CD8-positive, alpha-beta memory T cell (primary cell): Measurements from ENCODE around the gene ITGB3. TPM values are rescaled to one million over a fixed set of nuclear protein-coding genes. Genes with fewer than 3 reads are reported as not detected.

Source experiments
- CTCF ChIA-PET: fragments of 350-600 bp; sonication (Branson Sonifier 250); formaldehyde crosslinking; loops from one replicate; lab custom pipeline; 2021; ENCODE audit warnings: antibody characterized with exemption; lab: Charles Lee
- POLR2A ChIA-PET: fragments of 350-600 bp; sonication (Branson Sonifier 250); formaldehyde crosslinking; loops from one replicate; lab custom pipeline; 2021; ENCODE audit warnings: antibody characterized with exemption; lab: Charles Lee
- DNase-seq, 5 donors: peaks; one replicate each; pipeline versions ENCODE4 v3.0.0 to v3.0.0-alpha.2; 2020 to 2022; ENCODE audit warnings: mixed read lengths in 1 of 5
- H3K27ac ChIP-seq: one replicate; pipeline ENCODE4 v1.7.0; 2013; ENCODE audit warnings: low read depth, mild to moderate bottlenecking, low read length, moderate library complexity
- H3K27me3 ChIP-seq: 2 replicates; pipeline ENCODE4 v1.7.0; 2013; ENCODE audit warnings: low read length, mild to moderate bottlenecking; ENCODE audit not compliant: insufficient read depth, poor library complexity, severe bottlenecking
- H3K36me3 ChIP-seq: 2 replicates; pipeline ENCODE4 v1.7.0; 2013; ENCODE audit warnings: mild to moderate bottlenecking, low read length, moderate library complexity; ENCODE audit not compliant: insufficient read depth
- H3K4me1 ChIP-seq: 2 replicates; pipeline ENCODE4 v1.7.0; 2013; ENCODE audit warnings: mild to moderate bottlenecking, low read length, moderate library complexity; ENCODE audit not compliant: insufficient read depth
- H3K4me3 ChIP-seq: 2 replicates; pipeline ENCODE4 v1.7.0; 2013; ENCODE audit warnings: mild to moderate bottlenecking, low read length
- H3K9me3 ChIP-seq: 2 replicates; pipeline ENCODE4 v1.7.0; 2013; ENCODE audit warnings: mild to moderate bottlenecking, low read length
- H3K27ac Mint-ChIP-seq, 8 donors: one replicate each; pipeline ENCODE4 v1.8.0; 2020 to 2021; ENCODE audit warnings: mixed read lengths in 8 of 8, mild to moderate bottlenecking in 6 of 8, inconsistent platforms in 3 of 8, moderate library complexity in 3 of 8
- H3K27me3 Mint-ChIP-seq, 2 donors: one replicate each; pipeline ENCODE4 v1.8.0; 2020 to 2021; ENCODE audit warnings: mixed read lengths in 2 of 2, mild to moderate bottlenecking in 1 of 2, moderate library complexity in 1 of 2
- H3K36me3 Mint-ChIP-seq, 3 donors: one replicate each; pipeline ENCODE4 v1.8.0; 2020 to 2021; ENCODE audit warnings: mixed read lengths in 3 of 3, inconsistent platforms in 1 of 3, mild to moderate bottlenecking in 1 of 3
- H3K4me1 Mint-ChIP-seq, 3 donors: one replicate each; pipeline ENCODE4 v1.8.0; 2020 to 2021; ENCODE audit warnings: mixed read lengths in 3 of 3, inconsistent platforms in 1 of 3, mild to moderate bottlenecking in 1 of 3
- H3K4me3 Mint-ChIP-seq, 7 donors: one replicate each; pipeline ENCODE4 v1.8.0; 2020 to 2021; ENCODE audit warnings: mixed read lengths in 7 of 7, mild to moderate bottlenecking in 6 of 7, moderate library complexity in 4 of 7, inconsistent platforms in 2 of 7
- H3K9me3 Mint-ChIP-seq, 5 donors: one replicate each; pipeline ENCODE4 v1.8.0; 2020 to 2022; ENCODE audit warnings: mixed read lengths in 5 of 5, mild to moderate bottlenecking in 3 of 5, moderate library complexity in 2 of 5, inconsistent platforms in 1 of 5
- polyA plus RNA-seq: library from polyadenylated mRNA; unstranded; fragments of 300-500 nt; fragmentation: Illumina TruSeq; gene quantifications from one replicate; pipeline ENCODE4 v1.2.3, GENCODE V29; 2021
- total RNA-seq, 2 experiments: library from RNA; stranded (reverse); gene quantifications; one replicate each; pipeline ENCODE4 v1.2.3, GENCODE V29; 2021

Gene ITGB3
- total and polyA plus RNA-seq, 3 experiments from 2014 or later: 0.07 to 0.13 TPM; not detected in 1

- no peaks in the 10 kb centered on the region for H3K27me3 ChIP-seq
- DNase-seq: no peak
- H3K36me3 ChIP-seq: no peaks in the 10 kb centered on the region
- ChIA-PET CTCF (interaction anchor here (0.6 kb wide), 1 partner anchor 9 kb away, joined by 3 read pairs; no protein-coding TSS in a partner anchor), POLR2A (no interaction called here)
- H3K9me3 Mint-ChIP-seq: peaks cover 1 to 16% (median 4%) of the 10 kb centered on the region in 5 donors
- no peak overlapping the region for H3K27ac Mint-ChIP-seq
- no peak overlapping the region for H3K27ac ChIP-seq
- peaks cover 0 to 5% (median 0%) of the 10 kb centered on the region in 3 donors for H3K4me1 Mint-ChIP-seq
- peaks cover 6 to 8% of the 10 kb centered on the region in 2 donors for H3K27me3 Mint-ChIP-seq
- peaks cover 0 to 3% (median 0%) of the 10 kb centered on the region in 3 donors for H3K36me3 Mint-ChIP-seq
- no peaks in the 10 kb centered on the region for H3K9me3 ChIP-seq
- no peak overlapping the region for H3K4me3 ChIP-seq
- H3K4me1 ChIP-seq: no peaks in the 10 kb centered on the region
- H3K4me3 Mint-ChIP-seq: no peak overlapping the region
These were observed 45.7 kb downstream of the ITGB3 start for GRCh38 chr17:47299239-47299910.

GRCh38 chr17:47300718-47301117 is 47.1 kb downstream of the ITGB3 start:
- H3K27ac ChIP-seq: no peak overlapping the region
- H3K4me1 ChIP-seq: peaks cover 9% of the 10 kb centered on the region
- no peak overlapping the region for H3K4me3 Mint-ChIP-seq
- no peaks in the 10 kb centered on the region for H3K27me3 ChIP-seq
- no peak for DNase-seq
- peaks cover 1 to 16% (median 4%) of the 10 kb centered on the region in 5 donors for H3K9me3 Mint-ChIP-seq
- peaks cover 0 to 3% (median 0%) of the 10 kb centered on the region in 3 donors for H3K36me3 Mint-ChIP-seq
- H3K4me1 Mint-ChIP-seq: peaks cover 8 to 13% (median 9%) of the 10 kb centered on the region in 3 donors
- ChIA-PET POLR2A (no interaction called here), CTCF (no interaction called here)
- H3K36me3 ChIP-seq: no peaks in the 10 kb centered on the region
- no peak overlapping the region for H3K27ac Mint-ChIP-seq
- H3K4me3 ChIP-seq: no peak overlapping the region
- peaks cover 0 to 7% of the 10 kb centered on the region in 2 donors for H3K27me3 Mint-ChIP-seq
- no peaks in the 10 kb centered on the region for H3K9me3 ChIP-seq

DNA sequence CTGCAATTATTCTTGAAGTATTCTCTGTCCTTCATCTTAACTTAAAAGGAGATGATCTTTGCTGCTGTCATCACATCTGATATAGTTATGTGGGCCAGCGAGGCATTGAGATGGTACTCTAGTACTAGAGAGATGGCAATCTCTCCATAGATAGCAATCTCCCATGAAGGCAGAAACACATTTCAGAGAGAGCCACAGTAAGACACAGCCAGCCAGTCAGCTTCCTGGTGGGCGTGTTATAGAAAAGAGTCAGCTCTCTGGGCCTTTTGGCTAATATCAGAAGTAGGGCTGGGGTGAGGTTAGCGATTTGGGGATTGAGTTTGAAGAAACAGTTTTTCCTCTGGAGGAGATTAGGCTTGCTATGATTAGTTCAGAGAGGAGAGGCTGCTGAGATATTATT is 47.5 kb downstream of the ITGB3 start:
- no peaks in the 10 kb centered on the region for H3K9me3 ChIP-seq
- H3K36me3 Mint-ChIP-seq: peaks cover 0 to 3% (median 0%) of the 10 kb centered on the region in 3 donors
- peak overlapping the region in 2 of 8 donors; percentile 4 to 34 for H3K27ac Mint-ChIP-seq
- no peak for DNase-seq
- peaks cover 13% of the 10 kb centered on the region for H3K4me1 ChIP-seq
- H3K36me3 ChIP-seq: no peaks in the 10 kb centered on the region
- no peaks in the 10 kb centered on the region for H3K27me3 ChIP-seq
- H3K27me3 Mint-ChIP-seq: peaks cover 0 to 5% of the 10 kb centered on the region in 2 donors
- H3K4me3 ChIP-seq: no peak overlapping the region
- H3K4me1 Mint-ChIP-seq: peaks cover 9 to 18% (median 13%) of the 10 kb centered on the region in 3 donors
- POLR2A ChIA-PET: no interaction called here
- CTCF ChIA-PET: no interaction called here
- no peak overlapping the region for H3K4me3 Mint-ChIP-seq
- no peak overlapping the region for H3K27ac ChIP-seq
- H3K9me3 Mint-ChIP-seq: peaks cover 1 to 16% (median 4%) of the 10 kb centered on the region in 5 donors

- Mint-ChIP-seq H3K4me1 (peaks cover 10 to 20% (median 15%) of the 10 kb centered on the region in 3 donors), H3K27ac (no peak overlapping the region), H3K9me3 (peaks cover 1 to 16% (median 4%) of the 10 kb centered on the region in 5 donors), H3K27me3 (peaks cover 0 to 5% of the 10 kb centered on the region in 2 donors), H3K36me3 (peaks cover 0 to 3% (median 0%) of the 10 kb centered on the region in 3 donors), H3K4me3 (no peak overlapping the region)
- Histone ChIP-seq H3K36me3 (no peaks in the 10 kb centered on the region), H3K4me3 (no peak overlapping the region), H3K27ac (no peak overlapping the region), H3K4me1 (peaks cover 13% of the 10 kb centered on the region), H3K27me3 (no peaks in the 10 kb centered on the region), H3K9me3 (no peaks in the 10 kb centered on the region)
- ChIA-PET CTCF (no interaction called here), POLR2A (no interaction called here)
- DNase-seq: no peak
These were observed 48.2 kb downstream of the ITGB3 start for GRCh38 chr17:47301831-47302230.

DNA sequence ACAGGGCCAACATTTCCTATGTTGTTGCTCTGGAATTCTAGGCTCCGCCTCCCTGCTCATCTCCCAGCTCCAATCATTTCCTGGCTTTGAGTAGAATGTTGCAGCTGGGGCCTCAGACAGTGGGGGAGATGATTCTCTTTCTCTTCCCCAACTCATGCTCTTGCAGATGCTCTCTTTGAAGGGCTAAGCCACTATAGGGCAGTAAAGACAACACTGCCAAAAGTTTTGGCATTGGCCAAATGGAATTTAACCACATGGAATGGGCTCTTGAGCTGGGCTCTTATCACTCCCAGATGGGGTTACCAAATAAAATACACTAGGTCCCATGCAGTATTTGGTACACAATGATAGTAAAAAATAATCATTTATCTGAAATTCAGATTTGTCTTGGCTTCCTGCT is 50.6 kb downstream of the ITGB3 start:
- H3K9me3 Mint-ChIP-seq: peaks cover 0 to 16% (median 4%) of the 10 kb centered on the region in 5 donors
- Histone ChIP-seq H3K36me3 (no peaks in the 10 kb centered on the region), H3K9me3 (no peaks in the 10 kb centered on the region), H3K4me3 (no peak overlapping the region), H3K27ac (no peak overlapping the region), H3K4me1 (peaks cover 13% of the 10 kb centered on the region), H3K27me3 (no peaks in the 10 kb centered on the region)
- ChIA-PET POLR2A (no interaction called here), CTCF (no interaction called here)
- no peak overlapping the region for H3K27ac Mint-ChIP-seq
- H3K4me1 Mint-ChIP-seq: peaks cover 10 to 20% (median 15%) of the 10 kb centered on the region in 3 donors
- H3K4me3 Mint-ChIP-seq: no peak overlapping the region
- no peak for DNase-seq
- H3K36me3 Mint-ChIP-seq: peaks cover 0 to 3% (median 0%) of the 10 kb centered on the region in 3 donors
- peaks cover 0 to 2% of the 10 kb centered on the region in 2 donors for H3K27me3 Mint-ChIP-seq

- no peak for DNase-seq
These were observed 51.8 kb downstream of the ITGB3 start for GRCh38 chr17:47305302-47305923.

DNA sequence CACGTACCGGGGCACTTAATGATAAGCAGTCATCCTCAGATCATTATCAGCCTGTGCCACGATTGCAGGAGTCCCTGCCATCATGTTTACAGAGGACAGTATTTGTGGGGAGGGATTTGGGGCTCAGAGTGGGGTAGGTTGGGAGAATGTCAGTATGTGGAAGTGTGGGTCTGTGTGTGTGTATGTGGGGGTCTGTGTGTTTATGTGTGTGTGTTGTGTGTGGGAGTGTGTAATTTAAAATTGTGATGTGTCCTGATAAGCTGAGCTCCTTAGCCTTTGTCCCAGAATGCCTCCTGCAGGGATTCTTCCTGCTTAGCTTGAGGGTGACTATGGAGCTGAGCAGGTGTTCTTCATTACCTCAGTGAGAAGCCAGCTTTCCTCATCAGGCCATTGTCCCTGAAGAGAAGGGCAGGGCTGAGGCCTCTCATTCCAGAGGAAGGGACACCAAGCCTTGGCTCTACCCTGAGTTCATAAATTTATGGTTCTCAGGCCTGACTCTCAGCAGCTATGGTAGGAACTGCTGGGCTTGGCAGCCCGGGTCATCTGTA is 56.6 kb downstream of the ITGB3 start:
- H3K27ac Mint-ChIP-seq: peak overlapping the region in 1 of 8 donors; percentile 79
- Histone ChIP-seq H3K27me3 (no peaks in the 10 kb centered on the region), H3K4me3 (no peak overlapping the region), H3K27ac (no peak overlapping the region), H3K4me1 (peaks cover 8% of the 10 kb centered on the region), H3K9me3 (no peaks in the 10 kb centered on the region), H3K36me3 (no peaks in the 10 kb centered on the region)
- CTCF ChIA-PET: interaction anchor here (0.9 kb wide), 1 partner anchor 306 kb away, joined by 3 read pairs; no protein-coding TSS in a partner anchor
- no peak overlapping the region for H3K4me3 Mint-ChIP-seq
- POLR2A ChIA-PET: no interaction called here
- H3K27me3 Mint-ChIP-seq: peaks cover 2 to 6% of the 10 kb centered on the region in 2 donors
- peaks cover 6 to 11% (median 10%) of the 10 kb centered on the region in 3 donors for H3K4me1 Mint-ChIP-seq
- DNase-seq: no peak
- no peaks in the 10 kb centered on the region for H3K36me3 Mint-ChIP-seq
- no peaks in the 10 kb centered on the region for H3K9me3 Mint-ChIP-seq

More at GRCh38 chr17:47305302-47305923, 51.8 kb downstream of the ITGB3 start:
- Mint-ChIP-seq H3K27ac (peak overlapping the region in 6 of 8 donors; percentile 22 to 52 (median 32)), H3K27me3 (peaks cover 0 to 4% of the 10 kb centered on the region in 2 donors), H3K4me1 (peaks cover 10 to 20% (median 15%) of the 10 kb centered on the region in 3 donors), H3K36me3 (peaks cover 0 to 3% (median 0%) of the 10 kb centered on the region in 3 donors), H3K4me3 (peak overlapping the region in 2 of 7 donors; percentile 1 to 12), H3K9me3 (peaks cover 0 to 14% (median 4%) of the 10 kb centered on the region in 5 donors)
- Histone ChIP-seq H3K27ac (no peak overlapping the region), H3K4me1 (peaks cover 13% of the 10 kb centered on the region), H3K9me3 (no peaks in the 10 kb centered on the region), H3K36me3 (no peaks in the 10 kb centered on the region), H3K4me3 (no peak overlapping the region), H3K27me3 (no peaks in the 10 kb centered on the region)
- CTCF ChIA-PET: interaction anchor here (1.2 kb wide), 1 partner anchor 9 kb away, joined by 3 read pairs; no protein-coding TSS in a partner anchor
- POLR2A ChIA-PET: no interaction called here
